Measurements from ENCODE around the gene METTL3.

The METTL3 gene

DNA sequence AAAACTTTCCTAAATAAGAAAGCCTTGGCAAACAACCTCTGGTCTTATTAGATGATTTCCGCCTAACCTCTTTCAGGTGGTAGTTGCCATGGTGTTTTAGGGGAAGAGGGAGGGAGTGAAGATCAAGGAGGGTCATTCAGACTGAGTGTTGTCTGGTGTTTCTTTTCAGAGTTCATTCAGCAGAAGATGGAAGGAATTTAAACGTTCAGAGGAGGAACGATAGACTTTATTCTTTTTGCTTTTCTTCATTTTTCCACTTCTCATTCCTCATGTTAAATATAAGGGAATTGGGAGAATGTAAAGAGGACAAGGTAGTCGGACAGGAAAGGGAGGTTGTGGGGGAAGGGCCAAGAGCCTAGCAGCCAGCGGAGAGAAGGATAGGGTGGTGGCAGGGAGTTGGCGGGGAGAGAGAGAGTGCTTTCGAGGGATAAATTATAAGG is 32.4 kb upstream of the METTL3 start:
- H3K27ac ChIP-seq, result no peak overlapping the region
- TF ChIP-seq, protein P1, sequence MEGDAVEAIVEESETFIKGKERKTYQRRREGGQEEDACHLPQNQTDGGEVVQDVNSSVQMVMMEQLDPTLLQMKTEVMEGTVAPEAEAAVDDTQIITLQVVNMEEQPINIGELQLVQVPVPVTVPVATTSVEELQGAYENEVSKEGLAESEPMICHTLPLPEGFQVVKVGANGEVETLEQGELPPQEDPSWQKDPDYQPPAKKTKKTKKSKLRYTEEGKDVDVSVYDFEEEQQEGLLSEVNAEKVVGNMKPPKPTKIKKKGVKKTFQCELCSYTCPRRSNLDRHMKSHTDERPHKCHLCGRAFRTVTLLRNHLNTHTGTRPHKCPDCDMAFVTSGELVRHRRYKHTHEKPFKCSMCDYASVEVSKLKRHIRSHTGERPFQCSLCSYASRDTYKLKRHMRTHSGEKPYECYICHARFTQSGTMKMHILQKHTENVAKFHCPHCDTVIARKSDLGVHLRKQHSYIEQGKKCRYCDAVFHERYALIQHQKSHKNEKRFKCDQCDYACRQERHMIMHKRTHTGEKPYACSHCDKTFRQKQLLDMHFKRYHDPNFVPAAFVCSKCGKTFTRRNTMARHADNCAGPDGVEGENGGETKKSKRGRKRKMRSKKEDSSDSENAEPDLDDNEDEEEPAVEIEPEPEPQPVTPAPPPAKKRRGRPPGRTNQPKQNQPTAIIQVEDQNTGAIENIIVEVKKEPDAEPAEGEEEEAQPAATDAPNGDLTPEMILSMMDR (IDR thresholded peaks at IDR 0.05), result no peak
- no peak for TF ChIP-seq ZFX (IDR thresholded peaks at IDR 0.05; ENCODE audit: borderline replicate concordance)

GRCh38 chr14:21541413-21542074 is 30.4 kb upstream of the METTL3 start:
- no peak overlapping the region for H3K27ac ChIP-seq
- no peak for TF ChIP-seq ZFX (IDR thresholded peaks at IDR 0.05; ENCODE audit: borderline replicate concordance)
- TF ChIP-seq, protein P1 (IDR thresholded peaks at IDR 0.05), result no peak

GRCh38 chr14:21539189-21539940 is 28.2 kb upstream of the METTL3 start:
- TF ChIP-seq ZFX (IDR thresholded peaks at IDR 0.05; ENCODE audit: borderline replicate concordance), result no peak
- TF ChIP-seq, protein P1 (IDR thresholded peaks at IDR 0.05), result no peak
- H3K27ac ChIP-seq, result no peak overlapping the region

DNA sequence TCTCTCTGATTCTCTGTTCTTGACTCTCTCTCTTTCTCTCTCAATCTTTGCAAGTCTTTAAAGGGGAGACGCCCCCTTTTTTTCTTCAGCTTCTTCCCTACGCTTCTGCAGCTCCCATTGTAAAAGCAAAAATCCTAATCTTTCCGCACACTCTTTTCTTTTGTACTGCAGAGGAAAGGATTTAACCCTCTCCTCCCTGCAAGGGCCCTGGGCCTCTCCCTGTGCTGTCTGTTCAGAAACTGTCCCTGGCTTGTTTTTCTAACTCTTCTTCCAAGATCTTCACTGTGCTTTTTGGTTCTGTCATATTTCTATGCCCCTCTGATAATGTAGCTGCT is 25.9 kb upstream of the METTL3 start:
- no peak for TF ChIP-seq ZFX (IDR thresholded peaks at IDR 0.05; ENCODE audit: borderline replicate concordance)
- no peak overlapping the region for H3K27ac ChIP-seq

DNA sequence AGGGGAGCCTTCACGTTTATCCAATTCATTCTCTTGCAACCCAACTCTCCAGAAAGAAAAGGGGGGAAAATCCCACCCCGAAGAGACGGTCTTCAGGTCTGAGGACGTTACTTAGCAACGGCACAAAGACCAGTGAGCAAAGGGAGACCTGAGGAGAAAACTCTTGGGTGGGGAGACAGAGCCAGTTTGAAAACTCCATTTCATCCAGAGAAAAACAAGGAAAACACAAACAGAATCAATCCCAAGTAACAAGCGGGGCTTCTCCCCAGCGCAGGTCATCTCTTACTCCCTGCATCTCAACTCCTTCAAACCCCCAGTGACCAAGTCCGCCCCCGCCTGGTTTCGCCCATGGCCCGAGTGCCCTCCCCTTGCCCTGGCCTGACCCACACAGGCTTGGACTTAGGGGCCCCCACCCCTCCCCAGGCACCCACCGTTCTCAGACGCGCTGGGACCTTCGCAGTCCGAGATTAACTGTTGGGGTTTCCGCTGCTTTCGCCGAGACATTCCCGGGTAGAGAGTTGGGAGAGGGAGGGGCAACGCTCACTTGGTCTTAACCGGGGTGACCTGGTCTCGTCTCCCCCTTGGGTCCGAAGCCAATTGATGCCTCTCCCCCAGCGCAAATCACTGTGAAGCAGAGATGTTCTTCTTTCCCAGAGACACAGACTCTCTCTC is 25.4 kb upstream of the METTL3 start:
- no peak overlapping the region for H3K27ac ChIP-seq
- no peak for TF ChIP-seq ZFX (IDR thresholded peaks at IDR 0.05; ENCODE audit: borderline replicate concordance)
- TF ChIP-seq, protein P1 (IDR thresholded peaks at IDR 0.05), result no peak

- no peak overlapping the region for H3K27ac ChIP-seq
- TF ChIP-seq ZFX (IDR thresholded peaks at IDR 0.05; ENCODE audit: borderline replicate concordance), result no peak
- TF ChIP-seq, protein P1 (IDR thresholded peaks at IDR 0.05), result no peak
These were observed 24.6 kb upstream of the METTL3 start for GRCh38 chr14:21535545-21536417.

GRCh38 chr14:21534576-21534975 is 23.4 kb upstream of the METTL3 start:
- TF ChIP-seq ZFX (IDR thresholded peaks at IDR 0.05; ENCODE audit: borderline replicate concordance), result no peak
- TF ChIP-seq, protein P1 (IDR thresholded peaks at IDR 0.05), result no peak
- H3K27ac ChIP-seq, result no peak overlapping the region

Measured in 22Rv1 (cell line).